T follicular helper cell (primary cell): ENCODE measurements around the gene STK24.

Source experiments
- DNase-seq: peaks from one replicate; pipeline ENCODE4 v3.0.0-alpha.2; 2020; ENCODE audit warnings: low read depth

The STK24 gene

GRCh38 chr13:98451676-98452470 is 125.0 kb downstream of the STK24 start:
- no peak for DNase-seq

DNA sequence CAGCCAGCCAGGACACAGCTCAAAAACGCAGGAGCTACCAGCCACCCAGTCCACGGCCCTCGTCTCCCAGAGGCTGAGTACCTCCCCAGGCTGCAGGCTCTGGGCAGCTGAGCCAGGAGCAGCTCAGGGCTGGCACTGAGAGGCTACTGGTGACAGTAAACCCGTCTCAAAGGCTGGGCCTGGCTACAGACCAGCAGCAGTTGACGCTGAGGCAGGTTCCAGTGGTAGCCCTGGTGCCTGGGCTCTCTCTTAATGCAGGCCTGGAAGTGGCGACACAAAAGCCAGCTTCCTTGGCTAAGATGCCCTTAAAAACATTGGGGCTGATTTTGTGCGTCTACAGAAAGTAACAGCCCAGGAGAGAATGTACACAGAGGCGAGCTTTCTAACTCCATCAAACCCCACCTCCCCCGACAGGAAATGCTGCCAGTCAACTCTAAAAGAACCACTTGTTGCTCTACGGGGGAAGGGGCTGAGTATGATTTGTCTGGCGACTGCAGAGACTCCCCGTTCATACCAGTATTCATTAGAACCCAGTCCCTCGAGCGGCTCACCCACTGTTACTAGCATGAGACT is 126.3 kb downstream of the STK24 start:
- DNase-seq = no peak

DNA sequence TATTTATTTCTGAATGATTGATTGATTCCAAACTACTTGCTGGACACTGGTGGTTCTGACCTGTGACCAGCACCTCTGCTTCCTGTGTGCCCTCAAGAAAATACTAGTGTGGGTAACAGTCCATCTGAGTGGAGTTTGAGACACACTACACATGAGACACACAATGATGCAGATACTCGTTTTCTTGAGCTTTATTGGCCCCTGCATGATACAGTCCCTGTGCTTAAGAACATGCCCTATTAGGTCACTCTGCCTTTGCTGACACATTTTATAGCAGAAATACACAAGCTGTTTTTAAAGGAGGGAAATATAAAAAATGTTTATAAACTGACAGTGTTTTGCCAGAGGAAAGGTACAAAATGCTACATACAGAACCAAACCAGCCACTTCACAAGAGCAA is 126.9 kb downstream of the STK24 start:
- no peak for DNase-seq

DNA sequence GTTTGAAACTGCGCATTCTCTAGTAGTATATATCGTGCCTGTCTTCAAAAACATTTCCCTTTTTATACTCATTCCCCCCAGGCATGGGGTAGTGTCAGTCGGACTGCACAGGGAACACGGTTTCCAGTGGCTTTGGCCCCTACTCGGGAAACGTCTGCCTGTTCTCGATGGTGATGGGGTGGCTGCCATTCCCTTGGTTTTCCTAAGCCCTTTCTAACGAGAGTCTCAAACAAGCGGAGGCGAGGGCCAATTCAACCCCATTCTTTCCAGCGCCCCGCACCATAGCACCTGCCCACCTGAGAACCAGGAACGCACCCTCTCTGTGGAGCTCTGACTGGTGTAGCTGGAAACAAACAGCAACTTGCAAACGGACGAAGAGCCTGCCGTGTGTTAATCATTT is 127.6 kb downstream of the STK24 start:
- DNase-seq = no peak

GRCh38 chr13:98448642-98448928 is 128.3 kb downstream of the STK24 start:
- no peak for DNase-seq

- no peak for DNase-seq
Observed at GRCh38 chr13:98447881-98448641, 128.8 kb downstream of the STK24 start.

- no peak for DNase-seq
Observed at GRCh38 chr13:98447130-98447529, 129.8 kb downstream of the STK24 start.

DNA sequence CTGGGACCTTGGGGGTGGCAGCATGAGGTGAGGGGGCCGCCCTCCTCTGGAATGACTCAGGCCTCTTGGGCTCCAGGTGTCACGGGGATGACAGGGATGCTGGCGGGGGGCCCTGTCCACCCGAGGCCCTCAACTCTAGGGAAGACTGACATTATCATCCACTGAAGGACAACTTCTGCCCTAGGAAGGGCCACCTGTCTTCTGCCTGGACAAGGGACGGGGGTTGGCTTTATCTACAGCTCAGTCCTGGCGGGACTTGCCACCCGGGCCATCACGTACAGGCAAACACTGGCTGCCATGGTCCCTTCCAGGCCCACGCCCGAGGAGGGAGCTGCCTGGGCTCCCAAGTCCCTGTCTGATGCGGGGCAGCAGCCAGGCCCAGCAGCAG is 130.7 kb downstream of the STK24 start:
- DNase-seq = no peak

DNA sequence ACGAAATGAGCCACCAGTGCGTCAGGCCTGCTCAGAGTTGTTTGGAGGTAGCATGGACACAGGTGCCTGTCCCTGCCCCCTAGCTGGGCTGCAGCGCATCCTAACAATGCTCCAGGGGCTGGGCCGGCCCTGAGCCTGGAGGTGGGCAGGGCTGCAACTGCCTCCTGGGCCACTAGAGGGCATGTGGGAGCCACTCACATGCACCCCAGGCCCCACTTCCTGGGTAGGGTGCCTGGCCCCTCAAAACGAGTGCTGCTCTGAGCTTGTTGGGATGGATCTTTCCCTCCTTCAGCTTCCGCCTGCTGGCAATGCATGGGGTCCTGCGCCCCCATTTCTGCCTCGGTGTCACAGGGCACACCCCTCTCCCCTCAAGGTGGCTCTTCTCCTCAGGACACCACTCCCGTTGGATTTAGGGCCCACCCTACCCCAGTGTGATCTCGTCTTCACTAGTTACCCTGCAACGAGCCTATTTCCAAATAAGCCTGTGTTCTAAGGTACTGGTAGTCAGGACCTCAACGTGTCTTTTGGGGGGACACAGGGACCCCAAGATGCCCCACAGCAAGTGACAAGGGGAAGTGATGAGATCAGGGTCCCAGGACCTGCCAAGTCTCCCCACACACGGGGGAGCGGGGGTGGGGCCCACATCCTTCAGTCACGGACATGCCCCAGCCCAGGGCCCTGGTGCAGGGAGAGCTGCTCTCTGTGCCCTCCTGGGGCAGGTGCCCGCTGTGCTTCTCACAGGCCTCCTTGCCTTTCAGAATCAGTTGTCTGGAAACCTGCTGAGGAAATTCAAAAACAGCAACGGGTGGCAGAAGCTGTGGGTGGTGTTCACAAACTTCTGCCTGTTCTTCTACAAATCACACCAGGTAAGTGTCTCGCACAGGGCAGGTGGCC is 131.3 kb downstream of the STK24 start:
- peak; percentile 68 for DNase-seq

- no peak for DNase-seq
Observed at GRCh38 chr13:98444381-98444780, 132.5 kb downstream of the STK24 start.

DNA sequence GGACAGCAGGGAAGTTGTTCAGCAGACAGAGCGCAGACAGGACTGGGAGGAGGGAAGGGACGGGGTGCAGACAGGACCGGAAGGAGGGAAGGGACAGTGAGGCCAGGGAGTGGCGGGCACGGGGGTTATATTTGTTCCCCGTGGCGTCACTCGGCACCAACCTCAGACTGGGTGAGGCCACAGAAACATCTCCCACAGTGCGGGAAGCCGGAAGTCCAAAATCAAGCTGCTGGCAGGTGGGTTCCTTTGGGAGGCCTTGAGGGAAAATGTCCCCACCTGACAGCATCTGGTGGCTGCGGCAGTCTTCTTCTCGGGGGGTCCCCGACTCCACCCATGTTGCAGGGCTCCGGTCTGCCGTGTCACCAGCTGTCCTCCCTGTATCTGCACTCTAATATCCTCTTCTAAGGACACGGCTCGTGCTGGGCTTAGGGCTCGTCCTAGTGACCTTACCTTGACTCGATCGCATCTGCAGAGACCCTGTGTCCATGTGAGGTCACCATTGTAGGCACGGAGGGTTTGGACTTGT is 133.0 kb downstream of the STK24 start:
- DNase-seq = no peak

- no peak for DNase-seq
Observed at GRCh38 chr13:98443329-98443728, 133.6 kb downstream of the STK24 start.

GRCh38 chr13:98442391-98443230 is 134.3 kb downstream of the STK24 start:
- DNase-seq = no peak

DNA sequence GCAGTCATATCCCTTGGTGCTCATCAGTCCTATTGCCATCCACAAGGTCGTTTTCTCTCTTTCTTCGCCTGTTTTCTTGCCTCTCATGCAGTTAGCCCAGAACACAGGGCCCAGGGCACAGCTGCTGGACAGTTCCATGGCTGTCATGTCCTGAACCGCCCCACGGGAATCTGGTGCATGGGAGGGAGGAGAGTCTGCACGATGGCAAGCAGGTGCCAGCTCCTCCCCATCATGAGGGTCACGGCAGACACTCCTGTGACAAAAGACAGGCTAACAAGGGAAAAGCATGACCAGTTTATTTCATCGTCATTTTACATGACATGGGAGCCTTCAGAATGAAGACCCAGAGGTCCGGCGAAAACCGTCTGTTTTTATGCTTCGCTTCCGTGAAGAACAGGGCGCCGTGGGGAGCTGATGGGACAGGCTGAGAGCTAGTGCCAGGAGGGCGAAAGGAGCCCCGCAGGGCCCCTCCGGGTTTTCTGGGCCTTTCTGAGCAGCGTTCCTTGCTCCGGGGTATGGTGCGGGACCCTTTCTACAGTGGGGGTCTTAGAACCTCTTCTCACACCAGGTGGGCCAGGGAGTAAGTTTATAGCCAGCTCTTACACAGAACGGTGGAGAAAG is 135.7 kb downstream of the STK24 start:
- no peak for DNase-seq

- DNase-seq = no peak
Observed at GRCh38 chr13:98440390-98441055, 136.4 kb downstream of the STK24 start.

DNA sequence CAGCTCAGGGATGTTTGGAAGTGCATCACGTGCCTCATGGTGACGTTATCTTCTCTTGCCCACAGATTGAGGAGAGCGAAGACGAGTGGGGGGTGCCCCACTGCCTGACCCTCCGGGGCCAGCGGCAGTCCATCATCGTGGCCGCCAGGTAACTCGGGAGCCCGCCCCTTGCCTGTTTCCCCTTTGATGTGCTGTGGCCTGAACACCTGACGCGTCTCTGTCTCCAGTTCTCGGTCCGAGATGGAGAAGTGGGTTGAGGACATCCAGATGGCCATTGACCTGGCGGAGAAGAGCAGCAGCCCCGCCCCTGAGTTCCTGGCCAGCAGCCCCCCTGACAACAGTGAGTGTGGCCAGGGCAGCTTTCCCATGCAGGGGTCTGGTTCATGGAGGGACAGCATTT is 137.0 kb downstream of the STK24 start:
- DNase-seq = no peak

DNA sequence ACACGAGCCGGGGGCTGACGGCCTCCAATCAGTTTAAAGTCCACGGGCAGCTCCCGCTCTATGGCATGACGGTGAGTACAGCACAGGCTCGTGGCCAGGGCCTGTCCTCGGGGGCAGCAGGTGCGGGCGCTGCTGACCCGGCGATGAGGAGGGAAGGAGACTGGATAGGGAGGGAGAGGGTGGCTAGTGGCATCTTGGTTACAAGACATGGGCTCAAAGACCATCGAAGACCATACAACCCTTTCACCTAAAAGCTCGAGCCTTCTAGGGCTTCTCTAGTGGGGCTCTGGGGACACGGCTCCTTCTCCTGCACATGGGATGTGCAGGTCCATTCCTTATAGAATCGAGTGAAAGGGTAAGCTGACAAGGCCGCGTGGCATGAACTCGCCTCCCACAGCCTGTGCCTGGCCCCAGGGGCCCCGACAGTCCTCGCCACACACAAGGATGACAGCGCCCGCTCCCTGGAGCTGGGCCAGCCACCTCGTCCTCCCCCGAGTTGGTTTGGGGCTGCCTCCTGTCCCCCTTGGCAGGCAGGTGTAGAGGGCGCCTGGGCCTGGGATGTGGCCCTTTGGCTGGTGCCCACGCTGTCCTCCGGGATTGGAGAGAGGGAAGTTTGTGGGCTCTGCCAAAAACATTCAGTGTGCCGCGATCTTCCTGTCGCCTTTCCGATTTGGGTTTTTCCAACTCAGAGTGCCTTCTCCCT is 137.6 kb downstream of the STK24 start:
- no peak for DNase-seq

- no peak for DNase-seq
Observed at GRCh38 chr13:98438246-98439125, 138.4 kb downstream of the STK24 start.
